Tibial nerve (tissue), 4 donors: Measurements from ENCODE around the gene PHF21B. TPM values are rescaled to one million over a fixed set of nuclear protein-coding genes. Genes with fewer than 3 reads are reported as not detected.

Experiments
- DNase-seq, 2 donors: peaks; one replicate each; pipeline ENCODE4 v3.0.0-alpha.2; 2019; ENCODE audit warnings: low spot score in 2 of 2
- H3K27ac ChIP-seq, 4 donors: fragments of 200-600 bp; sonication (generic) in 3 of 4; one replicate each; pipeline ENCODE4 v1.5.1; 2017 to 2019; ENCODE audit warnings: mild to moderate bottlenecking in 1 of 4
- H3K27me3 ChIP-seq, 2 donors: fragments of 200-600 bp; sonication (generic) in 1 of 2; one replicate each; pipeline versions ENCODE4 v1.5.1 to v1.6.0; 2017 to 2019
- H3K36me3 ChIP-seq, 3 donors: fragments of 200-600 bp; sonication (generic); one replicate each; pipeline ENCODE4 v1.5.1; 2018 to 2019
- H3K4me1 ChIP-seq, 4 donors: fragments of 200-600 bp; sonication (generic) in 3 of 4; one replicate each; pipeline ENCODE4 v1.5.1; 2017 to 2019
- H3K4me3 ChIP-seq, 4 donors: fragments of 200-600 bp; sonication (generic) in 3 of 4; one replicate each; pipeline ENCODE4 v1.5.1; 2017 to 2019; ENCODE audit warnings: mild to moderate bottlenecking in 1 of 4, moderate library complexity in 1 of 4
- H3K9me3 ChIP-seq, 4 donors: fragments of 200-600 bp; sonication (generic) in 3 of 4; one replicate each; pipeline ENCODE4 v1.5.1; 2017 to 2019
- EP300 ChIP-seq, 2 donors: sonication (generic); formaldehyde crosslinking; IDR thresholded peaks; one replicate each; pipeline ENCODE4 v1.6.1; 2017; ENCODE audit warnings: antibody characterized with exemption in 2 of 2, mild to moderate bottlenecking in 1 of 2
- POLR2A ChIP-seq, 2 donors: fragments of 450-650 bp; IDR thresholded peaks; one replicate each; pipeline ENCODE4 v1.6.1; 2017; ENCODE audit warnings: antibody characterized with exemption in 2 of 2, mild to moderate bottlenecking in 2 of 2, moderate library complexity in 2 of 2
- WGBS, 2 donors: methylation state at CpG; one replicate each; pipeline ENCODE4 v1.1.5; 2018; 5-methylcytosine and 5-hydroxymethylcytosine counted together
- total RNA-seq, 4 donors: library from RNA; depleted of rRNA; stranded (reverse); fragments of >200 nt; gene quantifications; one replicate each; pipeline ENCODE4 v1.1.0, GENCODE V29; 2016
- TF ChIP-seq, protein P1 (sequence below), 5 experiments: fragments of 200-600 bp in 3 of 5; fragments of 450-650 bp in 2 of 5; sonication (generic) in 3 of 5; IDR thresholded peaks; one replicate each; pipeline ENCODE4 v1.5.1; 2016 to 2019; ENCODE audit warnings: antibody characterized with exemption in 5 of 5, mild to moderate bottlenecking in 3 of 5, moderate library complexity in 2 of 5

The PHF21B gene
- total RNA-seq, 4 donors from 2014 or later = 0.39 to 4.2 (median 0.90) TPM; not detected in 1

DNA sequence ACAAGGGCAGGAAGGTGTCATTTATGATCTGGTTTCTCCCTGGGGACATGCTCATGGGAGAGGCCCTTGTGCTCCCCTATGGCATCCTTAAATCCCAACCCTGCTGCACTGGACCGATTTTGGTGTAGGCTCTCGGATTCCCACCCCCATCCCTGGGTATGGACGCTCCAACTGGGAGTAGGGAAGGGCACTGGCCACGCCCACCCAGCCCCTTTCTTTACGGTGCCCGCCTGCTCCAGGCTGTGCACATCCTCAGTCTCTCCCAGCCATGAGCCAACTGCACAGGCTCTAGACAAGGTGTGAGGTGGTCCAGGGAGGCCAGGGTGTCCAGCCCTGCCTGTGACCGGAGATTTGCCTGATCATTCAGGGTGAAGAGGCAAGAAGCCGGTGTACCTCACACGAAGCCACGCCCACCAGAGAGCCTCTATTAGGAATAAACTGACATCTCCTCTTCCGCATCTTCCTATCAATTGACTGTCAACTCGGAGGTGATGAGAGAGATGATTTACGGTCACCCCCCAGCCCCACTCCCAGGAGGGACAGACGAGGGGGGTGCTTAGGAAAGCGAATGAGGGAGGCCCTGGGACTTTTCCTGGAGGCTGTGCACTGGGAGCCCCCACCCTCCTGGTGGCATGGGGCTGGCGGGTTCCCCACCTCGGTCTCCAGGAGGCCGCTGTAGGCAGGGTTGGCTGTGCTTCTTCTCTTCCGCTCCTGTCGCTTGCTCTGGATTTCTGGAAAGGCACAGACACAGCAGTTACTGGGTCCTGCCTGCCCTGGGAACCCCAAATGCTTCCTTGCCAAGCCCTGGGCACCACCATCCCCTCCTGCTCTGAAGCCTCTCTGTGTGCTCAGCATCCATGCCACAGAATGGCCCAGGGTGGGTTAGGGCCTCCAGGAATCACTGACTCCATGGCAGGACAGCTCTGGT is 116.7 kb downstream of the PHF21B start:
- no peak for DNase-seq

DNA sequence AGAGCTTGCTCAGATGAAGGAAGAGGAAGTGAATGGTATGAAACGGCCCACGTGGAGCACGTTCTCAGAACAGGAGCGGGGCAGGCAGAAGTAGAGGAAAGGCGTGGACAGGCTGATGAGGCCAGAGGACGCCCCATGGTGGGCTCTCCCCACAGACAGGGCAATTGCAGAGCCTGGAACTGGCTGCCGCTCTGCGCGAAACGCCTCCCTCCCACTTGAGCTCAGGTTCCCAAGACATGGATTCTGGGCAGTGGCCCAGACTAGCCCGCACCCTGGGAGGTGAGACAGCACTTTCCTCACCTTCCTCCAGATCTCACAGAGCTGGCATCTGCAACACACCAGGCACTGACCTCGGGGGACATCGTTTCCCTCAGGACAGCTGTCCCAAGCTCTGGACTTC is 117.6 kb downstream of the PHF21B start:
- no peak for DNase-seq
- peaks cover 0 to 22% (median 0%) of the 10 kb centered on the region in 3 donors for H3K36me3 ChIP-seq
- H3K4me1 ChIP-seq = no peaks in the 10 kb centered on the region
- H3K4me3 ChIP-seq = no peak overlapping the region
- H3K9me3 ChIP-seq = no peaks in the 10 kb centered on the region
- no peaks in the 10 kb centered on the region for H3K27me3 ChIP-seq
- H3K27ac ChIP-seq = no peak overlapping the region
- TF ChIP-seq POLR2A (IDR thresholded peaks at IDR 0.05) (no peak), EP300 (IDR thresholded peaks at IDR 0.05) (no peak)
- TF ChIP-seq, protein P1, sequence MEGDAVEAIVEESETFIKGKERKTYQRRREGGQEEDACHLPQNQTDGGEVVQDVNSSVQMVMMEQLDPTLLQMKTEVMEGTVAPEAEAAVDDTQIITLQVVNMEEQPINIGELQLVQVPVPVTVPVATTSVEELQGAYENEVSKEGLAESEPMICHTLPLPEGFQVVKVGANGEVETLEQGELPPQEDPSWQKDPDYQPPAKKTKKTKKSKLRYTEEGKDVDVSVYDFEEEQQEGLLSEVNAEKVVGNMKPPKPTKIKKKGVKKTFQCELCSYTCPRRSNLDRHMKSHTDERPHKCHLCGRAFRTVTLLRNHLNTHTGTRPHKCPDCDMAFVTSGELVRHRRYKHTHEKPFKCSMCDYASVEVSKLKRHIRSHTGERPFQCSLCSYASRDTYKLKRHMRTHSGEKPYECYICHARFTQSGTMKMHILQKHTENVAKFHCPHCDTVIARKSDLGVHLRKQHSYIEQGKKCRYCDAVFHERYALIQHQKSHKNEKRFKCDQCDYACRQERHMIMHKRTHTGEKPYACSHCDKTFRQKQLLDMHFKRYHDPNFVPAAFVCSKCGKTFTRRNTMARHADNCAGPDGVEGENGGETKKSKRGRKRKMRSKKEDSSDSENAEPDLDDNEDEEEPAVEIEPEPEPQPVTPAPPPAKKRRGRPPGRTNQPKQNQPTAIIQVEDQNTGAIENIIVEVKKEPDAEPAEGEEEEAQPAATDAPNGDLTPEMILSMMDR (IDR thresholded peaks at IDR 0.05) = no peak
- WGBS, 2 donors = 83 to 84% methylated on average over 13 of the region's 13 CpGs

More for the DNA sequence above, 116.7 kb downstream of the PHF21B start:
- no peaks in the 10 kb centered on the region for H3K4me1 ChIP-seq
- no peaks in the 10 kb centered on the region for H3K27me3 ChIP-seq
- TF ChIP-seq EP300 (IDR thresholded peaks at IDR 0.05) (no peak), POLR2A (IDR thresholded peaks at IDR 0.05) (no peak)
- TF ChIP-seq, protein P1 (IDR thresholded peaks at IDR 0.05) = no peak
- no peak overlapping the region for H3K27ac ChIP-seq
- H3K36me3 ChIP-seq = peaks cover 0 to 16% (median 0%) of the 10 kb centered on the region in 3 donors
- H3K4me3 ChIP-seq = no peak overlapping the region
- 87 to 88% methylated on average over 17 to 19 of the region's 20 CpGs for WGBS, 2 donors
- no peaks in the 10 kb centered on the region for H3K9me3 ChIP-seq

DNA sequence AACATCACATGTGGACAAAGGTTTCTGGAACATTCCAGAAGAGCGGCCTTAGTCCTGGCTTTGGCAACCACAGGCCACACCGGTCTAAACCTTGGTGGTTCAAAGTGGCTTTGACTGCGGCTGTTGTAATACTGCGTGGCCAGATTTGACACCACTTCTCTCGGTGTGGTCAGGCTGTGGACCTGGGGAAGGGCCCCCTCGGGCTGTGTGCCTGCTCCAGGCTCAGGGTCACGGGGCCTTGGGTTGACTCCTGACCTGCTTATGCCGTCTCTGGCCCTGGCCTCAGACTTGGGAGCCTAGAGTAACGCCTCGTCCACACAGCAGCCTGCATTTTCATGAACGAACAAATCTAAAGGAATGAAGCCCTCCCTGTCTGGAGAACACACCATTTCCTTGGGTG is 118.0 kb downstream of the PHF21B start:
- Histone ChIP-seq H3K4me1 (no peaks in the 10 kb centered on the region), H3K36me3 (peaks cover 0 to 22% (median 0%) of the 10 kb centered on the region in 3 donors), H3K27me3 (no peaks in the 10 kb centered on the region), H3K4me3 (no peak overlapping the region), H3K27ac (no peak overlapping the region), H3K9me3 (no peaks in the 10 kb centered on the region)
- 80 to 88% methylated on average over 11 of the region's 11 CpGs for WGBS, 2 donors
- TF ChIP-seq EP300 (IDR thresholded peaks at IDR 0.05) = no peak
- TF ChIP-seq POLR2A (IDR thresholded peaks at IDR 0.05) = no peak
- TF ChIP-seq, protein P1 (IDR thresholded peaks at IDR 0.05) = no peak
- DNase-seq = no peak

GRCh38 chr22:44891293-44891747 is 118.5 kb downstream of the PHF21B start:
- TF ChIP-seq, protein P1 (IDR thresholded peaks at IDR 0.05) = no peak
- TF ChIP-seq EP300 (IDR thresholded peaks at IDR 0.05) = no peak
- TF ChIP-seq POLR2A (IDR thresholded peaks at IDR 0.05) = no peak

More at GRCh38 chr22:44891293-44891747, 118.5 kb downstream of the PHF21B start:
- no peak for DNase-seq
- Histone ChIP-seq H3K27ac (no peak overlapping the region), H3K36me3 (peaks cover 0 to 22% (median 0%) of the 10 kb centered on the region in 3 donors), H3K9me3 (no peaks in the 10 kb centered on the region), H3K27me3 (no peaks in the 10 kb centered on the region), H3K4me1 (no peaks in the 10 kb centered on the region), H3K4me3 (no peak overlapping the region)
- 71 to 78% methylated on average over 10 to 11 of the region's 11 CpGs for WGBS, 2 donors
